ENCODE measurements around the gene SFT2D3. TPM values are rescaled to one million over a fixed set of nuclear protein-coding genes. Genes with fewer than 3 reads are reported as not detected.

SFT2D3 gene
- total and polyA plus RNA-seq, 2 of the 13 experiments (the other 11 are each of a cell fraction or from before 2014, with no cell fraction given) = 8.3 to 9.4 TPM

DNA sequence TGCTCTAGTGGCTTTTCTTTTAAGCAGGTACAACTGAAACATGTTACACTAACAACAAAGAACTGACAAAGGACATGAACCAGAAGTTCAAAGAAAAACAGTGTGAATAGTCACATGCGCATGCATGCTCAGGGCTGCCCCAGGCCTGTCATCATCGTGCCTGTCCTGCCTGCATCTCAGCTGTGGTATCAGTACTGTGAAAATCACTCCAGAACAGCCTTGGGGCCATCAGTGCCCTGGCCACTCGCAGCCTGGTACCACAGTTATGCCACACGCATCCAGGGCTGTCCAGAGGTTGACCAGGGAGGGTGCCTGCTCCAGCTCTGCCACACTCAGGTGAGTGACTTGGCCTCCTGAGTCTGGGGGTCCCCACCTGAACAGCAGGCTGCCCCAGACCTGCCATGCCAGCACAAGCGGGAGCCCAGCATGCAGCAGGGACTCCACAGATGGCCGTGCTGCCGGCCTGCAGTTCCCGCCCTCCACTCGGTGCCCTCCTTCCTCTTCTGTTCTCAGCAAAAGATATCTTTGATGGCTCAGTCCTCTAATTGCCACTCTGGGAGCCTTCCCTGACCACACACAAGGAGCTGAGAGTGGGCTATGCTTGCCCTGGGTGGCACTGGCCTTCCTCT is 38.2 kb upstream of the SFT2D3 start (continued):
- TF ChIP-seq SP2 (CRISPR knock-in tag; IDR thresholded peaks at IDR 0.05) (no peak), AHR (CRISPR knock-in tag; IDR thresholded peaks at IDR 0.05) (no peak), RARA (CRISPR knock-in tag; IDR thresholded peaks at IDR 0.05) (0 out of 2 replicates have a peak, but pooled peaks have one; percentile 21), ZNF460 (CRISPR knock-in tag; IDR thresholded peaks at IDR 0.05; ENCODE audit: borderline replicate concordance) (no peak), ZNF10 (CRISPR knock-in tag; IDR thresholded peaks at IDR 0.05; ENCODE audit: borderline replicate concordance, low read depth) (no peak), FIP1L1 (IDR thresholded peaks at IDR 0.05; ENCODE audit: borderline replicate concordance, insufficient read depth, low read depth, low read length) (no peak), ZNF337 (CRISPR knock-in tag; IDR thresholded peaks at IDR 0.05; ENCODE audit: borderline replicate concordance, low read depth) (no peak), DMAP1 (CRISPR knock-in tag; IDR thresholded peaks at IDR 0.05) (no peak), MAFF (IDR thresholded peaks at IDR 0.05; ENCODE audit: low read depth, low read length) (no peak), SOX5 (CRISPR knock-in tag; IDR thresholded peaks at IDR 0.05; ENCODE audit: borderline replicate concordance) (0 out of 2 replicates have a peak, but pooled peaks have one; percentile 10), SKI (IDR thresholded peaks at IDR 0.05; ENCODE audit: partially characterized antibody) (no peak), SIX1 (CRISPR knock-in tag; IDR thresholded peaks at IDR 0.05; ENCODE audit: borderline replicate concordance) (no peak), BHLHE40 (IDR thresholded peaks at IDR 0.05; ENCODE audit: low read length) (peak; percentile 49; the same call in 1 of the 2 replicates), ZNF430 (CRISPR knock-in tag; IDR thresholded peaks at IDR 0.05) (no peak), ZNF720 (CRISPR knock-in tag; IDR thresholded peaks at IDR 0.05) (no peak), NFATC3 (CRISPR knock-in tag; IDR thresholded peaks at IDR 0.05) (no peak)
- TF ChIP-seq, protein P1, sequence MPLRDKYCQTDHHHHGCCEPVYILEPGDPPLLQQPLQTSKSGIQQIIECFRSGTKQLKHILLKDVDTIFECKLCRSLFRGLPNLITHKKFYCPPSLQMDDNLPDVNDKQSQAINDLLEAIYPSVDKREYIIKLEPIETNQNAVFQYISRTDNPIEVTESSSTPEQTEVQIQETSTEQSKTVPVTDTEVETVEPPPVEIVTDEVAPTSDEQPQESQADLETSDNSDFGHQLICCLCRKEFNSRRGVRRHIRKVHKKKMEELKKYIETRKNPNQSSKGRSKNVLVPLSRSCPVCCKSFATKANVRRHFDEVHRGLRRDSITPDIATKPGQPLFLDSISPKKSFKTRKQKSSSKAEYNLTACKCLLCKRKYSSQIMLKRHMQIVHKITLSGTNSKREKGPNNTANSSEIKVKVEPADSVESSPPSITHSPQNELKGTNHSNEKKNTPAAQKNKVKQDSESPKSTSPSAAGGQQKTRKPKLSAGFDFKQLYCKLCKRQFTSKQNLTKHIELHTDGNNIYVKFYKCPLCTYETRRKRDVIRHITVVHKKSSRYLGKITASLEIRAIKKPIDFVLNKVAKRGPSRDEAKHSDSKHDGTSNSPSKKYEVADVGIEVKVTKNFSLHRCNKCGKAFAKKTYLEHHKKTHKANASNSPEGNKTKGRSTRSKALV (CRISPR knock-in tag; IDR thresholded peaks at IDR 0.05) = no peak
- TF ChIP-seq, protein P2, sequence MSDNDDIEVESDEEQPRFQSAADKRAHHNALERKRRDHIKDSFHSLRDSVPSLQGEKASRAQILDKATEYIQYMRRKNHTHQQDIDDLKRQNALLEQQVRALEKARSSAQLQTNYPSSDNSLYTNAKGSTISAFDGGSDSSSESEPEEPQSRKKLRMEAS (IDR thresholded peaks at IDR 0.05) = no peak

All from HepG2 (cell line).